ENCODE results near the gene LRRN1. TPM values are rescaled to one million over a fixed set of nuclear protein-coding genes. Genes with fewer than 3 reads are reported as not detected.

Gene LRRN1
- total RNA-seq, 1 donor from 2014 or later: 85.2 TPM

DNA sequence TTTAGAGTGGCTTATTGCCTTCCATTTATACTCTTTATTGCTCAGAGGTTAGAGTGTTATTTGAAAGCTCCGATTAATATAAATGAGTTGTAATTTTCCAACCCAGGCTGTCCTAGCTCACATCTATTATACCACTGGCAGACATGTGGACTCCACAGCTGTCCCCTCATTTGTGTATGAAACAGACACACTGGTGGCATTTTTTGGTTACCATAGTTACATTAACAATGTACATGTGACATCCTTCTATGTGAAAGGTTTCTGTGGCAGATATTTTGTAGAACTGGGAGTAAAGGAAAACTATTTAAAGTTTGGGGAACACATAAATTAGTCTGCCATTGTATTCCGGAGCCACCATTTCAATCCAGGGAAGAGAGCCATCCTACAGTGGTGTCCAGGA, 5.3 kb downstream of the LRRN1 start:
- H3K36me3 Mint-ChIP-seq (ENCODE audit: low read depth): peaks cover 14% of the 10 kb centered on the region
- H3K4me1 Mint-ChIP-seq: peaks cover 48% of the 10 kb centered on the region
- DNase-seq (ENCODE audit: low read depth, low spot score): no peak
- H3K27me3 Mint-ChIP-seq (ENCODE audit: low read depth): peaks cover 31% of the 10 kb centered on the region
- no peak overlapping the region for H3K27ac Mint-ChIP-seq (ENCODE audit: unreplicated experiment)
- no peaks in the 10 kb centered on the region for H3K9me3 Mint-ChIP-seq
- peak overlapping the region; percentile 44 for H3K4me3 Mint-ChIP-seq
- TF ChIP-seq, protein P1, sequence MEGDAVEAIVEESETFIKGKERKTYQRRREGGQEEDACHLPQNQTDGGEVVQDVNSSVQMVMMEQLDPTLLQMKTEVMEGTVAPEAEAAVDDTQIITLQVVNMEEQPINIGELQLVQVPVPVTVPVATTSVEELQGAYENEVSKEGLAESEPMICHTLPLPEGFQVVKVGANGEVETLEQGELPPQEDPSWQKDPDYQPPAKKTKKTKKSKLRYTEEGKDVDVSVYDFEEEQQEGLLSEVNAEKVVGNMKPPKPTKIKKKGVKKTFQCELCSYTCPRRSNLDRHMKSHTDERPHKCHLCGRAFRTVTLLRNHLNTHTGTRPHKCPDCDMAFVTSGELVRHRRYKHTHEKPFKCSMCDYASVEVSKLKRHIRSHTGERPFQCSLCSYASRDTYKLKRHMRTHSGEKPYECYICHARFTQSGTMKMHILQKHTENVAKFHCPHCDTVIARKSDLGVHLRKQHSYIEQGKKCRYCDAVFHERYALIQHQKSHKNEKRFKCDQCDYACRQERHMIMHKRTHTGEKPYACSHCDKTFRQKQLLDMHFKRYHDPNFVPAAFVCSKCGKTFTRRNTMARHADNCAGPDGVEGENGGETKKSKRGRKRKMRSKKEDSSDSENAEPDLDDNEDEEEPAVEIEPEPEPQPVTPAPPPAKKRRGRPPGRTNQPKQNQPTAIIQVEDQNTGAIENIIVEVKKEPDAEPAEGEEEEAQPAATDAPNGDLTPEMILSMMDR (conservative IDR thresholded peaks at IDR 0.05): no peak

DNA sequence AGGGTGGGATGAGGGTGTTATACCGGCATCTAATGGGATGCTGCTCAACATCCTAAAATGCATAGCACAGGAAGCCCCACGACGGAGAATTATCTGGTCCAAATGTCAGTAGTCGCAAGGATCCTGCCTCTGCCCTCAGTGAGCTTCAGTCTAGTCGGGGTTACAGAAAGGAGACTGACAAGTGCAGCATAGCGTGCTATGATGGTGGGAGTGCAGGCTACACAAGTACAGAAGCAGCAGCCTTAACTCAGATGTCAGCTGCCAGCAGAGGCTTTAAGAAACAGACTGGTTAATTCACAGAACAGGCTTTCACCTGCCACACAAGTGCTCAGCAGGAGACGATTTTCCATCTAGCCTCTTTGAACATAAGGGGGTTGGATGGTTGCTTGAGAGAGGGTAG, 6.9 kb downstream of the LRRN1 start:
- H3K4me3 Mint-ChIP-seq: peak overlapping the region; percentile 39

DNA sequence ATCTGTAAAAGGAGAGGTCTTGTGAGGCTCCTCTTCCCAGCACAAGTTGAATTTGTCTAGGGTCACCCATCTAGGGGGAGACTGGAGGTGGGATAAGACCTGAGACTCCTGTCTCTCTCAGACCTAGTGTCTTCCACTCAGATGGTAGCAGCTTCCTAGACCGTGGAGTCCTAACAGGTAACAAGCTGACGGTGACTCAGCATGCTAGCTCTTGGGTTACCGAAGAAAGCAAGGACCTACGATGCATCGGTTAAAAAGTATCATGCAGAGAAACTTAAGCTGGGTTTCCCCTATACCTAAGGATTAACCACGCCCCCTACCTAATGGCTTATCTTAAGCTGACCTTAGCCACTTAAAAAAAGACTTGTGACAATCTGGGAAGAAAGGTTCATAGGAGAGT, 7.6 kb downstream of the LRRN1 start:
- Mint-ChIP-seq H3K27me3 (ENCODE audit: low read depth) (peaks cover 12% of the 10 kb centered on the region), H3K4me1 (peaks cover 40% of the 10 kb centered on the region), H3K4me3 (no peak overlapping the region), H3K36me3 (ENCODE audit: low read depth) (peaks cover 11% of the 10 kb centered on the region), H3K27ac (ENCODE audit: unreplicated experiment) (no peak overlapping the region), H3K9me3 (no peaks in the 10 kb centered on the region)
- TF ChIP-seq, protein P1 (conservative IDR thresholded peaks at IDR 0.05): no peak
- no peak for DNase-seq (ENCODE audit: low read depth, low spot score)

More for the DNA sequence above, 6.9 kb downstream of the LRRN1 start:
- Mint-ChIP-seq H3K27ac (ENCODE audit: unreplicated experiment) (no peak overlapping the region), H3K9me3 (no peaks in the 10 kb centered on the region), H3K36me3 (ENCODE audit: low read depth) (peaks cover 14% of the 10 kb centered on the region), H3K27me3 (ENCODE audit: low read depth) (peaks cover 20% of the 10 kb centered on the region), H3K4me1 (peaks cover 47% of the 10 kb centered on the region)
- DNase-seq (ENCODE audit: low read depth, low spot score): no peak
- TF ChIP-seq, protein P1 (conservative IDR thresholded peaks at IDR 0.05): no peak

DNA sequence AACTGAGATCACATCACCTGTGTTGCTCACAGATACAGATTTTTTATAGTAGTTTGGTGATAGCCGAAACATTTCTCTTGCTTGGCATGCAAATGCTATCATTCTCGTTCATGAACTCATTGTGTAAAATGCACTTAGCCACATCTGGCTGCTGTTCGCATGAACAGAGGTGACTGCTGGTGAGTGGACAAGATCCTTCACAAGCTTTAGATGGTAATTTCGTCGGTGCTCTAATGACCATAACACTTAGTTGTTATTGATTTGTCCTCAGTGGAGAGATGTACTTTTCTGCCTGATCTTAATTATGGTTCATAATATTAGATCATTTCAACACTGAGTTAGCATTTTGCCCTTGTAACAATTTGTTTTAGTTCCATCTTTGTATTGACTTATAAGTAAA, 13.8 kb downstream of the LRRN1 start:
- Mint-ChIP-seq H3K4me1 (no peaks in the 10 kb centered on the region), H3K36me3 (ENCODE audit: low read depth) (peaks cover 21% of the 10 kb centered on the region), H3K4me3 (no peak overlapping the region), H3K9me3 (no peaks in the 10 kb centered on the region), H3K27me3 (ENCODE audit: low read depth) (no peaks in the 10 kb centered on the region), H3K27ac (ENCODE audit: unreplicated experiment) (peak overlapping the region; percentile 89)
- DNase-seq (ENCODE audit: low read depth, low spot score): no peak
- TF ChIP-seq, protein P1 (conservative IDR thresholded peaks at IDR 0.05): no peak

DNA sequence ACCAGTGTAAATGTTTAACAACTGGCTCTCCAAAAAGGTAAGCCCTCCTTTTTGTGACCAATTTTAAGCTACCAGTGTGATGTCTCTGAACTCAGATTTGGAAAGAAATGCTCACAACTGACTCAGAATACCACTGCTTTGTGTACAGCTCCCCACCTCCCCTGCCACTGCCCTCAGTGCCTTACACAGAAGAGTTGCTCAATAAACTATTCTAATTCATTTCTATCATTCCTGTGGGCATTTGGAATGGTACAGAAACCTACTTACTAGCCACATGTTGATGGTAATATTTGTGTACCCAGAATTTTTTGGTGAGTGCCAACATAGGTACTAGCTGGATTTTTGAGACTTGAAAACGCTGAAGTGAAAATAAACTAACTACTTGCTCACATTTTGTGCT, 16.0 kb downstream of the LRRN1 start:
- no peaks in the 10 kb centered on the region for H3K9me3 Mint-ChIP-seq
- H3K27me3 Mint-ChIP-seq (ENCODE audit: low read depth): no peaks in the 10 kb centered on the region
- TF ChIP-seq, protein P1 (conservative IDR thresholded peaks at IDR 0.05): no peak
- H3K4me1 Mint-ChIP-seq: no peaks in the 10 kb centered on the region
- H3K36me3 Mint-ChIP-seq (ENCODE audit: low read depth): peaks cover 21% of the 10 kb centered on the region
- no peak overlapping the region for H3K27ac Mint-ChIP-seq (ENCODE audit: unreplicated experiment)
- DNase-seq (ENCODE audit: low read depth, low spot score): no peak
- H3K4me3 Mint-ChIP-seq: no peak overlapping the region

DNA sequence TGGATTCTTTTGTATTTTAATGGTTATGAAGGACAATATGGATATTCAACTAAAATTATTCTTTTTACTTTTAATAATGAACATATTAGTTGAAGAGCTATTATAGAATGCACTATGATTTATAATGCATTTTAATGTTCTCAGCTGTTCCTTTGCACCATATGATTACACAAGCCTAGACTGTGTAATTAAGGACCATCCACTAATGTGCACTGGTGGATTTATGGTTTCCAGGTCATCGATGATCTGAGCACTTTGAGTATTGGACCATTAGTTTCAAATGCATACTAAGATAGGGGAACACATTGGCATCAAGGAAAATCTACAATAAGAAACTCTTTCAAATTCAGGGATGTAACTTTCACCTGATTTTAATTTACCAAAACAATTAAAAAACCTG, 16.8 kb downstream of the LRRN1 start:
- no peaks in the 10 kb centered on the region for H3K9me3 Mint-ChIP-seq
- no peaks in the 10 kb centered on the region for H3K4me1 Mint-ChIP-seq
- H3K4me3 Mint-ChIP-seq: no peak overlapping the region
- no peak overlapping the region for H3K27ac Mint-ChIP-seq (ENCODE audit: unreplicated experiment)
- H3K27me3 Mint-ChIP-seq (ENCODE audit: low read depth): no peaks in the 10 kb centered on the region
- TF ChIP-seq, protein P1 (conservative IDR thresholded peaks at IDR 0.05): no peak
- DNase-seq (ENCODE audit: low read depth, low spot score): no peak
- H3K36me3 Mint-ChIP-seq (ENCODE audit: low read depth): peaks cover 21% of the 10 kb centered on the region

Measured in neural crest cell (in vitro differentiated cells).